ENCODE results near the gene SLC31A2.

The SLC31A2 gene

DNA sequence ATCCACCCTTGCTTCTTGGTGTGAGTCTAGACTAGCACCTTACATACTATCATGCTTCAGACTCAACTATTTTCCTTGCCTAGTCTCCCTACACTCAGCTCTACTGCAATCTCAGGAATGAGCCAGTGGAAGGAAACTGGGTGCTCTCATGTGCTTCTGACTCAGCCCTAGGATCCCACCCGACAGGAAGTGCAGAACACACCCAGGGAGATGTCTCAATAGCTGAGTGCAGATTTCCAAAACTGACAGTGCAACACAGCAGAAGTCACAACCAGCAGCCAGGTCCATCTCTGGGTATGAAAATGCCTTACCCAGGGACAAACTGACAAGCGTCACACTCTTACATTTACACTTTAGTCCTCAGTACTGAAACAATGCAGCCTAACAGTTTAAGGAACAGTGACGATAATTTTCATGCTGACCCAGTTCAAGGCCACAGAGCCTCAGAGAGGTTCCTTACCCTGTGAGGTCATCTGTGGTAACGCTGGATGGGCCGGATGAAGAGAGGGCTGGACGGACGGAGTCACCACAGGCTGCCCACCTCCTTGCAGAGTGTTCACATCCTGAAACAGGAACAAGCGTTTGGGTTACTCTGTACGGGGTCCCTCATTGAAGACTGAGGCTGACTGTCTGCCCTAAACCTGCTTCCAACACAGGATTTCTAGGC is 37.3 kb downstream of the SLC31A2 start:
- no peaks in the 10 kb centered on the region for H3K9me3 ChIP-seq (ENCODE audit: control insufficient read depth in 1 of 2, low read length in 2 of 2)
- H3K36me3 ChIP-seq (ENCODE audit: control insufficient read depth in 1 of 2, insufficient read depth in 2 of 2, low read length in 2 of 2), result peaks cover 68 to 76% of the 10 kb centered on the region in 2 donors
- H3K4me3 ChIP-seq (ENCODE audit: low read depth in 1 of 2, low read length in 2 of 2), result peak overlapping the region in 1 of 2 donors; percentile 8
- no peaks in the 10 kb centered on the region for H3K27me3 ChIP-seq (ENCODE audit: low read depth, low read length)
- no peaks in the 10 kb centered on the region for H3K4me1 ChIP-seq (ENCODE audit: control insufficient read depth in 1 of 2, insufficient read depth in 2 of 2, low read length in 2 of 2)
- H3K27ac ChIP-seq (ENCODE audit: low read length), result peak overlapping the region; percentile 71

- Histone ChIP-seq H3K4me3 (ENCODE audit: low read depth in 1 of 2, low read length in 2 of 2) (no peak overlapping the region), H3K27me3 (ENCODE audit: low read depth, low read length) (no peaks in the 10 kb centered on the region), H3K9me3 (ENCODE audit: control insufficient read depth in 1 of 2, low read length in 2 of 2) (no peaks in the 10 kb centered on the region), H3K27ac (ENCODE audit: low read length) (no peak overlapping the region), H3K36me3 (ENCODE audit: control insufficient read depth in 1 of 2, insufficient read depth in 2 of 2, low read length in 2 of 2) (peaks cover 40 to 53% of the 10 kb centered on the region in 2 donors), H3K4me1 (ENCODE audit: control insufficient read depth in 1 of 2, insufficient read depth in 2 of 2, low read length in 2 of 2) (no peaks in the 10 kb centered on the region)
These were observed 41.6 kb downstream of the SLC31A2 start for GRCh38 chr9:113192455-113192854.

DNA sequence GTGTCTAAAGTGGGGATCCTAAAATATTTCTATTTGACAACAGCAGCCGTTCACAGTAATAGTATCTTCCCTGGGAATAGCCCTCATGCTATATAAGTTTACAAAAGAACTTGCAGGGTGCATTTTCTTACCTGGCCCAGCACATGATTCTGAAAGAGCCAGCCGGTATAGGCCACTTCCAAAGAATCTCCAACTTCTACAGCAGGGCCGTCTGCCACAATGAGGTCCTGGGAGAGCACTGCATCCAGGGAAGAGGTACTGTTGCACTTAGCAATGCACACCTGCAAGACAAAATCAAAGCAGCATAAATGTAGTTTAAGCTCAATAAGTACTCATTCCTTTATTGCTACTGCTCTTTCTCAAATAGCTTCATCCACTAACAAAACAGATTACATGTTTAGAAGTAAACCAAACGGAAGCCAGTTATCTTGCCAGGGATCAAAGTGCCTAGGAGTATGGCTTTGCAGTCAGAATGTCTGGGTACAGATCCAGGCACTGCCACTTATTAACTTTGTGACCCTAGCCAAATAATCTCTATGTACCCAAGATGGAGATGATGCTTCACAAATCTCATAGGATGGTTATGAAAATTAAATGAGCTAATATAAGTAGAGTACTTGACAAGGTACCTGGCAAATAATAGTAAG is 49.0 kb downstream of the SLC31A2 start:
- Histone ChIP-seq H3K36me3 (ENCODE audit: control insufficient read depth in 1 of 2, insufficient read depth in 2 of 2, low read length in 2 of 2) (peaks cover 46 to 68% of the 10 kb centered on the region in 2 donors), H3K4me3 (ENCODE audit: low read depth in 1 of 2, low read length in 2 of 2) (no peak overlapping the region), H3K9me3 (ENCODE audit: control insufficient read depth in 1 of 2, low read length in 2 of 2) (no peaks in the 10 kb centered on the region), H3K27ac (ENCODE audit: low read length) (no peak overlapping the region), H3K4me1 (ENCODE audit: control insufficient read depth in 1 of 2, insufficient read depth in 2 of 2, low read length in 2 of 2) (no peaks in the 10 kb centered on the region), H3K27me3 (ENCODE audit: low read depth, low read length) (no peaks in the 10 kb centered on the region)

- Histone ChIP-seq H3K9me3 (ENCODE audit: control insufficient read depth in 1 of 2, low read length in 2 of 2) (no peaks in the 10 kb centered on the region), H3K27me3 (ENCODE audit: low read depth, low read length) (no peaks in the 10 kb centered on the region), H3K36me3 (ENCODE audit: control insufficient read depth in 1 of 2, insufficient read depth in 2 of 2, low read length in 2 of 2) (peaks cover 32 to 76% of the 10 kb centered on the region in 2 donors), H3K4me3 (ENCODE audit: low read depth in 1 of 2, low read length in 2 of 2) (no peak overlapping the region), H3K27ac (ENCODE audit: low read length) (no peak overlapping the region), H3K4me1 (ENCODE audit: control insufficient read depth in 1 of 2, insufficient read depth in 2 of 2, low read length in 2 of 2) (no peaks in the 10 kb centered on the region)
These were observed 54.6 kb downstream of the SLC31A2 start for GRCh38 chr9:113205432-113205831.

DNA sequence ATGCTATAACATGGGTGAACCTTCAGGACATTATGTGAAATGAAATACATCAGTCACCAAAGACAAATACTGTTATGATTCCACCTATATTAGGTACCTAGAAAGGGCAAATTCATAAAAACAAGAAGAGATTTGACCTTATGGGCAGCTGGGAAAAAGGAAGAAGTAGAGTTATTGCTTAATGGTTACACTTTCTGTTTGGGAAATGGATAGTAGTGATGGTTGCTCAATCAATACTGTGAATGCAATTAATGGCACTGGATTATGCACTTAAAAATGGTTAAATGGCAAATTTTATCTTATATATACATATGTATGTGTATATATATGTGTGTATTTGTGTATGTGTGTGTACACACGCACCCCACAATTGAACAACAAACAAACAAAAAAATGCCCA is 55.1 kb downstream of the SLC31A2 start:
- Histone ChIP-seq H3K9me3 (ENCODE audit: control insufficient read depth in 1 of 2, low read length in 2 of 2) (no peaks in the 10 kb centered on the region), H3K4me3 (ENCODE audit: low read depth in 1 of 2, low read length in 2 of 2) (no peak overlapping the region), H3K4me1 (ENCODE audit: control insufficient read depth in 1 of 2, insufficient read depth in 2 of 2, low read length in 2 of 2) (no peaks in the 10 kb centered on the region), H3K36me3 (ENCODE audit: control insufficient read depth in 1 of 2, insufficient read depth in 2 of 2, low read length in 2 of 2) (peaks cover 31 to 80% of the 10 kb centered on the region in 2 donors), H3K27ac (ENCODE audit: low read length) (no peak overlapping the region), H3K27me3 (ENCODE audit: low read depth, low read length) (no peaks in the 10 kb centered on the region)

DNA sequence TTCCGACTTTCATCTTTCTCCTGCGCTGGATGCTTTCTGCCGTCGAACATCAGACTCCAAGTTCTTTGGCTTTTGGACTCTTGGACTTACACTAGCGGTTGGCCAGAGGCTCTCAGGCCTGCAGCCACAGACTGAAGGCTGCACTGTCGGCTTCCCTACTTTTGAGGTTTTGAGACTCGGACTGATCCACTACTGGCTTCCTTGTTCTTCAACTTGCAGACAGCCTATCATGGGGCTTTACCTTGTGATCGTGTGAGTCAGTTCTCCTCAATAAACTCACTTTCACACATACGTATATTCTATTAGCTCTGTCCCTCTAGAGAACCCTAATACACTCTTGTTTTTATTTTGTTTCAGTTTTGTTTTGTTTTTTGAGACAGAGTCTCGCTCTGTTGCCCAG is 60.0 kb downstream of the SLC31A2 start:
- Histone ChIP-seq H3K36me3 (ENCODE audit: control insufficient read depth in 1 of 2, insufficient read depth in 2 of 2, low read length in 2 of 2) (peaks cover 11 to 45% of the 10 kb centered on the region in 2 donors), H3K9me3 (ENCODE audit: control insufficient read depth in 1 of 2, low read length in 2 of 2) (no peaks in the 10 kb centered on the region), H3K27ac (ENCODE audit: low read length) (no peak overlapping the region), H3K4me1 (ENCODE audit: control insufficient read depth in 1 of 2, insufficient read depth in 2 of 2, low read length in 2 of 2) (no peaks in the 10 kb centered on the region), H3K4me3 (ENCODE audit: low read depth in 1 of 2, low read length in 2 of 2) (no peak overlapping the region), H3K27me3 (ENCODE audit: low read depth, low read length) (no peaks in the 10 kb centered on the region)

All from muscle layer of duodenum (tissue), 2 donors.